ENCODE measurements around the gene CD302.
"Not testable (repeated sequence)": the region's sequence is repeated elsewhere in the genome, so short reads cannot be mapped to it uniquely, and the experiment has no call there.

Gene CD302

DNA sequence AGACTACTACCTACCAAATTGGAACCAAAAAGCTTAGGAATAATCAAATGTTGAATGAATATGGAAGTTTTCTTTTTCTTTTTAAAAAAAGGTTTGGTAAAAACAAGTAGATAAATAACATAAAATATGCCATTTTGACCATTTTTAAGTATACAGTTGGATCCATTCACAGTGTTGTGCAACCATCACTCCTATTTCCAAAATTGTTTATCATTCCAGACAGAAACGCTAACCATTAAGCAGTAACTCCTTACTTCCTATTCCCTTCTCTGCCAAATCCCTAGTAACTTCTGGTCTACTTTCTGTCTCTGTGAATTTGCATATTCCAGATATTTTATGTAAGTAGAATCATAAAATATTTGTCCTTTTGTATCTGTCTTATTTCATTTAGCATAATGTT, 39.8 kb downstream of the CD302 start:
- TF ChIP-seq, protein P1, sequence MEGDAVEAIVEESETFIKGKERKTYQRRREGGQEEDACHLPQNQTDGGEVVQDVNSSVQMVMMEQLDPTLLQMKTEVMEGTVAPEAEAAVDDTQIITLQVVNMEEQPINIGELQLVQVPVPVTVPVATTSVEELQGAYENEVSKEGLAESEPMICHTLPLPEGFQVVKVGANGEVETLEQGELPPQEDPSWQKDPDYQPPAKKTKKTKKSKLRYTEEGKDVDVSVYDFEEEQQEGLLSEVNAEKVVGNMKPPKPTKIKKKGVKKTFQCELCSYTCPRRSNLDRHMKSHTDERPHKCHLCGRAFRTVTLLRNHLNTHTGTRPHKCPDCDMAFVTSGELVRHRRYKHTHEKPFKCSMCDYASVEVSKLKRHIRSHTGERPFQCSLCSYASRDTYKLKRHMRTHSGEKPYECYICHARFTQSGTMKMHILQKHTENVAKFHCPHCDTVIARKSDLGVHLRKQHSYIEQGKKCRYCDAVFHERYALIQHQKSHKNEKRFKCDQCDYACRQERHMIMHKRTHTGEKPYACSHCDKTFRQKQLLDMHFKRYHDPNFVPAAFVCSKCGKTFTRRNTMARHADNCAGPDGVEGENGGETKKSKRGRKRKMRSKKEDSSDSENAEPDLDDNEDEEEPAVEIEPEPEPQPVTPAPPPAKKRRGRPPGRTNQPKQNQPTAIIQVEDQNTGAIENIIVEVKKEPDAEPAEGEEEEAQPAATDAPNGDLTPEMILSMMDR (IDR thresholded peaks at IDR 0.05; ENCODE audit: low read depth, low read length, missing control alignments), result no peak
- no peak overlapping the region for H3K4me3 ChIP-seq (ENCODE audit: low read depth, low read length)
- DNase-seq (ENCODE audit: low read depth), result no peak

DNA sequence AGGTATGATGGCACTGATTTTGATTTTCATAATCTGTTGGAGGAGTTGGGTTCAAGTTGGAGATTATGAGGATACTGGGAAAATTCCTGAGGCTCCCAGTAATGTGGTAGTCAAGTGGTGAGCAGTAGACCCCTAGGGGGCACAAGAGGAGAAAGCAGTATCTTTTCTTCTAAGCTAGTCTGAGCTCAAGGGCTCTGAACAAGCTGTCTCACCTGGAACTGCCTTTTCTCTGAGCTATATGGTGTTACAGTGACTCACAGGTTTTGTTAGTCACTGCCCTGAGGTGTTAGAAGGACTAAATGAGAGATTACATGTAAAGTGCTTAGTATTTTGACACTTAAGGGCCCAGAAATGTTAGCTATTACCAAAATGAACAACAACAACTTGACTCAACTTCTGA, 42.2 kb downstream of the CD302 start:
- no peak for DNase-seq (ENCODE audit: low read depth)
- TF ChIP-seq, protein P1 (IDR thresholded peaks at IDR 0.05; ENCODE audit: low read depth, low read length, missing control alignments), result peak; percentile 32
- no peak overlapping the region for H3K4me3 ChIP-seq (ENCODE audit: low read depth, low read length)

DNA sequence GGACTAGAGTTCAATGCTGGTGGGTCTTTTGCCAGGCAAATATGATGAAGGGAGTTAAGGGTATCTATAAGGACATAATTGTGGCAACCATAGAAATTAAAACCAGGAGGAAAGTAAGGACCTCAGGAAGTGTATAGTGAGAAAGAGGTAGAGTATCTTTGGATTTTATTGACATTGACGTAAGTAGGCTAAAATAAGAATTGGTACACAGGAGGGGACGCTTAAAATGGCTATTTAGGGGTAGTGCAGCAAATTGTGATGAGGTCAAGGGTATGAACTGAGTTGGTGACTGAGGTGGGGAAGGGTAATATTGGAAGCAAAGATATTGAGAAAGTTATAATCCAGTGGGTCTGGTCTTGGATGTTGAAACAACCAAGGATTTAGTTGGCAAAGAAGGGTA, 43.0 kb downstream of the CD302 start:
- H3K4me3 ChIP-seq (ENCODE audit: low read depth, low read length), result no peak overlapping the region
- TF ChIP-seq, protein P1 (IDR thresholded peaks at IDR 0.05; ENCODE audit: low read depth, low read length, missing control alignments), result no peak
- no peak for DNase-seq (ENCODE audit: low read depth)

DNA sequence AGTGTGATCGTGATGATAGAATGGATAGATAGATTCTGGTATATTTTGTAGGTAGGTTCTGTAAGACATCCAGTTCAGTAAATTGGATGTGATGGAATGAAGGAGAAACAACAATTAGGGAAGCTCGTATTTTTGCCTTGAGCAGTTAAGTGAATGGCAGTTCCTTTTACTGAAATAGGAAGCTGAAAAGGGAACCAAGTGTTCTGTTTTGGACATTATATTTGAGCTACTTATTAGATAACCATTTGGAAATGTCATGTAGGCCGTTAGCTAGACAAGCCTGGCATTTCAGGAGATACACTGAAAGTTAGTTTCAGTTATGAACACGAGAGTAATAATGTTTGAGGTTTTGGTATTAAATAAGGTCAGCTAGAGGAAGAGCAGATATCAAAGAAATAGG, 44.2 kb downstream of the CD302 start:
- DNase-seq (ENCODE audit: low read depth), result no peak
- TF ChIP-seq, protein P1 (IDR thresholded peaks at IDR 0.05; ENCODE audit: low read depth, low read length, missing control alignments), result no peak
- no peak overlapping the region for H3K4me3 ChIP-seq (ENCODE audit: low read depth, low read length)

DNA sequence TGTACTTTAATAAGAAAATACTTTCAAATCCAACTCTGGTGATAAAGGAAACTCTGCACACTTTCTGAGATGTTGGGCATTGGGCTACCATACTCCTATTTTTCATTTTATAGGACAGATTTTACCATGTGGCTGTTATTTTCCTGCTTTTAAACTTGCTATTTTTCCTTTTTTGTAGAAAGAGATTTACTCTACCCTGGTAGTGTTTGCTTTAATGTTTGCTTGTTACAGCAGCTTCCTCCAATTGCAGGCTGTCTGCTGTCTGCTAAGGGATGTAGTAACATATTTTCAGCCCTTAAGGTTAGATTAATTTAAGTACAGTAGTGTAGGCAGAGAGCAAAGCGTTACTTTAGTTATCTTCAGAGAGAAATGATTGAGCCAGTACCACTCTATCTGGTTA, 47.1 kb downstream of the CD302 start:
- no peak overlapping the region for H3K4me3 ChIP-seq (ENCODE audit: low read depth, low read length)
- TF ChIP-seq, protein P1 (IDR thresholded peaks at IDR 0.05; ENCODE audit: low read depth, low read length, missing control alignments), result no peak
- DNase-seq (ENCODE audit: low read depth), result no peak

DNA sequence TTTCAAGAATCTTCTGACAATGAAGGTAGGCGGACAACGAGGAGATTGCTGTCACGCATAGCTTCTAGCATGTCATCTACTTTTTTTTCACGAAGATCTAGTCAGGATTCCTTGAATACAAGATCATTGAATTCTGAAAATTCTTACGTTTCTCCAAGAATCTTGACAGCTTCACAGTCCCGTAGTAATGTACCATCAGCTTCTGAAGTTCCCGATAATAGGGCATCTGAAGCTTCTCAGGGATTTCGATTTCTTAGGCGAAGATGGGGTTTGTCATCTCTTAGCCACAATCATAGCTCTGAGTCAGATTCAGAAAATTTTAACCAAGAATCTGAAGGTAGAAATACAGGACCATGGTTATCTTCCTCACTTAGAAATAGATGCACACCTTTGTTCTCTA, 49.9 kb downstream of the CD302 start:
- no peak for DNase-seq (ENCODE audit: low read depth)
- TF ChIP-seq, protein P1 (IDR thresholded peaks at IDR 0.05; ENCODE audit: low read depth, low read length, missing control alignments), result no peak
- no peak overlapping the region for H3K4me3 ChIP-seq (ENCODE audit: low read depth, low read length)

DNA sequence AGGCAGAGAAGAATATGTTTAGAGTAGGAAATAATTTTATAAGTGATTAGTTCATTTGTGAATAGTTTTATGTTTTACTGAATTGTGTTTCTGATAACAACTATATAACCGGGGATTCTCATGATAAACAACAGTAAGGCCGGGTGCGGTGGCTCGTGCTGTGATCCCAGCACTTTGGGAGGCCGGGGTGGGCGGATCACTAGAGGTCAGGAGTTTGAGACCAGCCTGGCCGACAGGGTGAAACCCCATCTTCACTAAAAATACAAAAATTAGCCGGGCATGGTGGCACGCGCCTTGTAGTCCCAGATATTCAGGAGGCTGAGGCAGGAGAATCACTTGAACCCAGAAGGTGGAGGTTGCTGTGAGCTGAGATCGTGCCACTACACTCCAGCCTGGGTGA, 52.8 kb downstream of the CD302 start:
- H3K4me3 ChIP-seq (ENCODE audit: low read depth, low read length); DNase-seq (ENCODE audit: low read depth): not testable (repeated sequence)

DNA sequence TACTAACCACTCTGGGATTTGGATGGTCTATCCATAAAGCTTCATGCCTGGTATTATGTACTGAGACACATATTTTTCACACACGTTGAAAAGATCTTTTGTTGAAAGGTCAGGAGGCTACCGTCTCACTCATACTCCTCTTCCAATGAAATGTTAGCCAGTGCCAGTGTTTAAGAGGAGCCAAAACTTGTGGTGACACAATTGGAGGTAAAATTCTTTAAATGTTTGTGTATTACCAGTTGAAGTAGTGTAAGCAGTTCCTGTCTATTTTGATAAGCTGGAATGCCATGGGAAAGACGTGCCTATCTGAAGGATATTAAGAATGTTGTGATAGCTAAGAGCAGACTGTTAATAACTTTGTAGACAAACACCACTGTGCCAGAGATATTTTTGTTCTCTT, 53.6 kb downstream of the CD302 start:
- no peak for DNase-seq (ENCODE audit: low read depth)
- H3K4me3 ChIP-seq (ENCODE audit: low read depth, low read length), result no peak overlapping the region
- TF ChIP-seq, protein P1 (IDR thresholded peaks at IDR 0.05; ENCODE audit: low read depth, low read length, missing control alignments), result no peak

All from GM12864 (cell line).